HepG2 (cell line): Measurements from ENCODE around the gene UBE3D. TPM values are rescaled to one million over a fixed set of nuclear protein-coding genes. Genes with fewer than 3 reads are reported as not detected.

Source experiments
- AHDC1 ChIP-seq: sonication (generic); formaldehyde crosslinking; IDR thresholded peaks from 2 replicates; pipeline ENCODE4 v1.5.1; 2020; ENCODE audit warnings: mild to moderate bottlenecking, missing genetic modification reagents, borderline replicate concordance
- ARNT ChIP-seq: fragments of 450-650 bp; IDR thresholded peaks from 2 replicates; pipeline ENCODE4 v1.6.1; 2017
- CCAR2 ChIP-seq: fragments of 200-400 bp; formaldehyde crosslinking; optimal IDR thresholded peaks from 2 replicates; pipeline ENCODE3; 2018; ENCODE audit warnings: low read depth, mild to moderate bottlenecking, low read length, moderate library complexity
- CHCHD3 ChIP-seq: sonication (generic); formaldehyde crosslinking; IDR thresholded peaks from 2 replicates; pipeline ENCODE4 v1.8.0; 2022; ENCODE audit warnings: mild to moderate bottlenecking, missing genetic modification reagents, moderate library complexity
- NKX3-1 ChIP-seq: sonication (generic); formaldehyde crosslinking; IDR thresholded peaks from 2 replicates; pipeline ENCODE4 v1.5.0; 2020; ENCODE audit warnings: missing genetic modification reagents
- RARG ChIP-seq: sonication (generic); formaldehyde crosslinking; IDR thresholded peaks from 2 replicates; pipeline ENCODE4 v1.4.0; 2020; ENCODE audit warnings: low read depth, mild to moderate bottlenecking, missing genetic modification reagents
- RFXANK ChIP-seq: IDR thresholded peaks from 2 replicates; pipeline ENCODE4 v1.6.1; 2016
- SOX6 ChIP-seq, 2 experiments: fragments of 450-650 bp in 1 of 2; sonication (generic) in 1 of 2; formaldehyde crosslinking in 1 of 2; IDR thresholded peaks; 2 replicates each; pipeline versions ENCODE4 v1.4.0 to v1.6.1; 2017 to 2020; ENCODE audit warnings: antibody characterized with exemption in 1 of 2, mild to moderate bottlenecking in 1 of 2, missing genetic modification reagents in 1 of 2
- U2AF1 ChIP-seq: fragments of 200-400 bp; formaldehyde crosslinking; optimal IDR thresholded peaks from 2 replicates; pipeline ENCODE3; 2017; ENCODE audit warnings: mild to moderate bottlenecking, low read depth, low read length
- ZBTB2 ChIP-seq: sonication (generic); formaldehyde crosslinking; IDR thresholded peaks from 2 replicates; pipeline ENCODE4 v1.8.0; 2022; ENCODE audit warnings: low read depth, missing genetic modification reagents
- ZMAT5 ChIP-seq: sonication (generic); formaldehyde crosslinking; IDR thresholded peaks from 2 replicates; pipeline ENCODE4 v1.5.0; 2020; ENCODE audit warnings: mild to moderate bottlenecking, low read depth, missing genetic modification reagents, borderline replicate concordance
- ZNF12 ChIP-seq: sonication (generic); formaldehyde crosslinking; IDR thresholded peaks from 2 replicates; pipeline ENCODE4 v1.5.0; 2020; ENCODE audit warnings: missing genetic modification reagents
- ZNF138 ChIP-seq: sonication (generic); formaldehyde crosslinking; IDR thresholded peaks from 2 replicates; pipeline ENCODE4 v1.5.0; 2020; ENCODE audit warnings: mild to moderate bottlenecking, low read depth, missing genetic modification reagents
- ZNF362 ChIP-seq: sonication (generic); formaldehyde crosslinking; IDR thresholded peaks from 2 replicates; pipeline ENCODE4 v1.4.0; 2020; ENCODE audit warnings: missing genetic modification reagents, mild to moderate bottlenecking, borderline replicate concordance
- polyA plus RNA-seq, 8 experiments: library from polyadenylated mRNA; depleted of rRNA in 3 of 8; stranded (reverse) in 7 of 8; unstranded in 1 of 8; fragments of >200 nt; fragmentation: Illumina TruSeq in 4 of 8; extraction: Trizol in 4 of 8; gene quantifications; 2 replicates each; pipeline versions ENCODE4 v1.2.1 to v1.2.3, GENCODE V29; 2011 to 2016; ENCODE audit warnings: low read depth in 4 of 8, missing spikeins in 1 of 8, mixed read lengths in 1 of 8; ENCODE audit not compliant: insufficient read depth in 1 of 8
- total RNA-seq, 5 experiments: library from RNA; depleted of rRNA; stranded (reverse); fragments of >200 nt; fragmentation: Illumina TruSeq; extraction: Trizol; gene quantifications; 2 replicates each; pipeline ENCODE4 v1.2.3, GENCODE V29; 2016; ENCODE audit warnings: low read depth in 1 of 5
- TF ChIP-seq, protein P1 (sequence below): sonication (generic); formaldehyde crosslinking; IDR thresholded peaks from 2 replicates; pipeline ENCODE4 v1.9.0; 2021; ENCODE audit warnings: missing genetic modification reagents, borderline replicate concordance
- TF ChIP-seq, protein P2 (sequence below): sonication (generic); formaldehyde crosslinking; IDR thresholded peaks from 2 replicates; pipeline ENCODE4 v1.5.0; 2020; ENCODE audit warnings: missing genetic modification reagents

Gene UBE3D
- total and polyA plus RNA-seq, 2 of the 13 experiments (the other 11 are each of a cell fraction or from before 2014, with no cell fraction given), result 5.1 to 11.4 TPM

DNA sequence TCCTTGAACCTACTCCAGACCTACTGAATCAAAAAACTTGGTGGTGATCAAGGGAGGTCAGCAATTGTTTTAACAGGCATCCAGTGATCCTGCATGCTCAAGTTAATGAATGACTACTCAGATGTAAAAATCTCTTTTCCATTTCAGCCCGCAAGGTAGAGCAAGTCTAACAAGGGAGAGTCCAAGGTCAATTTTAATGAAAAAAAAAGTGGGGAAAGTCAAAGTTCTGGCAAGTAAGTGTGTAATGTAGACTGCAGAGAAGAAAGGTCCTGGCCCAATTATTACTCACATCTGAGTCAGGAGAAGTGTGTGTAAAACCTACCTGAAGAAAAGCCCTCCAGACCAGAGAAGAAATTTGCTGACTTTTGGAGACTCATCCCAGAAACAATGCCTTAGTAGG is 193.5 kb downstream of the UBE3D start (continued):
- TF ChIP-seq CHCHD3 (CRISPR knock-in tag), result no peak
- no peak for TF ChIP-seq ARNT
- TF ChIP-seq RARG, result no peak
- TF ChIP-seq NKX3-1 (CRISPR knock-in tag), result no peak
- TF ChIP-seq, protein P1, sequence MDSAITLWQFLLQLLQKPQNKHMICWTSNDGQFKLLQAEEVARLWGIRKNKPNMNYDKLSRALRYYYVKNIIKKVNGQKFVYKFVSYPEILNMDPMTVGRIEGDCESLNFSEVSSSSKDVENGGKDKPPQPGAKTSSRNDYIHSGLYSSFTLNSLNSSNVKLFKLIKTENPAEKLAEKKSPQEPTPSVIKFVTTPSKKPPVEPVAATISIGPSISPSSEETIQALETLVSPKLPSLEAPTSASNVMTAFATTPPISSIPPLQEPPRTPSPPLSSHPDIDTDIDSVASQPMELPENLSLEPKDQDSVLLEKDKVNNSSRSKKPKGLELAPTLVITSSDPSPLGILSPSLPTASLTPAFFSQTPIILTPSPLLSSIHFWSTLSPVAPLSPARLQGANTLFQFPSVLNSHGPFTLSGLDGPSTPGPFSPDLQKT (CRISPR knock-in tag), result no peak
- peak; percentile 82 for TF ChIP-seq ZNF362 (CRISPR knock-in tag)
- TF ChIP-seq, protein P2, sequence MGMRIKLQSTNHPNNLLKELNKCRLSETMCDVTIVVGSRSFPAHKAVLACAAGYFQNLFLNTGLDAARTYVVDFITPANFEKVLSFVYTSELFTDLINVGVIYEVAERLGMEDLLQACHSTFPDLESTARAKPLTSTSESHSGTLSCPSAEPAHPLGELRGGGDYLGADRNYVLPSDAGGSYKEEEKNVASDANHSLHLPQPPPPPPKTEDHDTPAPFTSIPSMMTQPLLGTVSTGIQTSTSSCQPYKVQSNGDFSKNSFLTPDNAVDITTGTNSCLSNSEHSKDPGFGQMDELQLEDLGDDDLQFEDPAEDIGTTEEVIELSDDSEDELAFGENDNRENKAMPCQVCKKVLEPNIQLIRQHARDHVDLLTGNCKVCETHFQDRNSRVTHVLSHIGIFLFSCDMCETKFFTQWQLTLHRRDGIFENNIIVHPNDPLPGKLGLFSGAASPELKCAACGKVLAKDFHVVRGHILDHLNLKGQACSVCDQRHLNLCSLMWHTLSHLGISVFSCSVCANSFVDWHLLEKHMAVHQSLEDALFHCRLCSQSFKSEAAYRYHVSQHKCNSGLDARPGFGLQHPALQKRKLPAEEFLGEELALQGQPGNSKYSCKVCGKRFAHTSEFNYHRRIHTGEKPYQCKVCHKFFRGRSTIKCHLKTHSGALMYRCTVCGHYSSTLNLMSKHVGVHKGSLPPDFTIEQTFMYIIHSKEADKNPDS (CRISPR knock-in tag), result no peak
- peak; percentile 34; the same call in 1 of the 2 replicates for TF ChIP-seq AHDC1 (CRISPR knock-in tag)
- TF ChIP-seq ZNF138, result no peak
- no peak for TF ChIP-seq CCAR2
- TF ChIP-seq SOX6 (IDR thresholded peaks at IDR 0.05), result no peak
- peak; percentile 47; the same call in 1 of the 2 replicates for TF ChIP-seq SOX6 (CRISPR knock-in tag; IDR thresholded peaks at IDR 0.05)
- TF ChIP-seq U2AF1, result no peak
- no peak for TF ChIP-seq ZBTB2 (CRISPR knock-in tag)
- no peak for TF ChIP-seq RFXANK (CRISPR knock-in tag)
- peak; percentile 76 for TF ChIP-seq ZNF12 (CRISPR knock-in tag)
- no peak for TF ChIP-seq ZMAT5 (CRISPR knock-in tag)
